ENCODE results near the gene LILRA5. TPM values are rescaled to one million over a fixed set of nuclear protein-coding genes. Genes with fewer than 3 reads are reported as not detected.

LILRA5 gene
- total RNA-seq, 1 experiment from 2014 or later: not detected

- Histone ChIP-seq H3K27ac (ENCODE audit: low read depth, low read length, poor library complexity, severe bottlenecking) (no peak overlapping the region), H3K4me3 (ENCODE audit: low read depth, low read length, poor library complexity, severe bottlenecking) (no peak overlapping the region), H3K4me1 (ENCODE audit: insufficient read depth, low read length, poor library complexity, severe bottlenecking) (no peaks in the 10 kb centered on the region), H3K36me3 (ENCODE audit: insufficient read depth, low read length, poor library complexity, severe bottlenecking) (no peaks in the 10 kb centered on the region), H3K27me3 (replicated peaks; ENCODE audit: insufficient read depth, low read depth, low read length, poor library complexity) (peaks cover 27% of the 10 kb centered on the region), H3K9me3 (ENCODE audit: low read depth, low read length, poor library complexity, severe bottlenecking) (no peaks in the 10 kb centered on the region)
- DNase-seq (ENCODE audit: low spot score): no peak
- ChIA-PET POLR2A (ENCODE audit: low non-redundant PET) (no interaction called here), CTCF (no interaction called here)
- no TSS peak for BruUV-seq (replicated peaks)
- intact Hi-C loops (cut with micrococcal nuclease; ENCODE audit: unreplicated experiment): no loop called here
- TF ChIP-seq CTCF (conservative IDR thresholded peaks at IDR 0.05; ENCODE audit: low read depth, low read length) (no peak), EZH2 (IDR thresholded peaks at IDR 0.05; ENCODE audit: borderline replicate concordance, low read depth, low read length, poor library complexity, severe bottlenecking) (no peak)
Observed at GRCh38 chr19:54354761-54355160, 41.8 kb upstream of the LILRA5 start.

GRCh38 chr19:54352546-54352945 lies 39.6 kb upstream of the LILRA5 start:
- H3K36me3 ChIP-seq (ENCODE audit: insufficient read depth, low read length, poor library complexity, severe bottlenecking): no peaks in the 10 kb centered on the region
- no peaks in the 10 kb centered on the region for H3K4me1 ChIP-seq (ENCODE audit: insufficient read depth, low read length, poor library complexity, severe bottlenecking)
- TF ChIP-seq EZH2 (IDR thresholded peaks at IDR 0.05; ENCODE audit: borderline replicate concordance, low read depth, low read length, poor library complexity, severe bottlenecking) (no peak), CTCF (conservative IDR thresholded peaks at IDR 0.05; ENCODE audit: low read depth, low read length) (no peak)
- H3K4me3 ChIP-seq (ENCODE audit: low read depth, low read length, poor library complexity, severe bottlenecking): no peak overlapping the region
- H3K27ac ChIP-seq (ENCODE audit: low read depth, low read length, poor library complexity, severe bottlenecking): no peak overlapping the region
- no peak for DNase-seq (ENCODE audit: low spot score)
- POLR2A ChIA-PET (ENCODE audit: low non-redundant PET): no interaction called here
- H3K27me3 ChIP-seq (replicated peaks; ENCODE audit: insufficient read depth, low read depth, low read length, poor library complexity): peaks cover 36% of the 10 kb centered on the region
- CTCF ChIA-PET: no interaction called here
- intact Hi-C loops (cut with micrococcal nuclease; ENCODE audit: unreplicated experiment): no loop called here
- H3K9me3 ChIP-seq (ENCODE audit: low read depth, low read length, poor library complexity, severe bottlenecking): no peaks in the 10 kb centered on the region
- BruUV-seq (replicated peaks): no TSS peak

GRCh38 chr19:54352041-54352440 lies 39.1 kb upstream of the LILRA5 start:
- BruUV-seq (replicated peaks): no TSS peak
- ChIA-PET CTCF (no interaction called here), POLR2A (ENCODE audit: low non-redundant PET) (no interaction called here)
- TF ChIP-seq EZH2 (IDR thresholded peaks at IDR 0.05; ENCODE audit: borderline replicate concordance, low read depth, low read length, poor library complexity, severe bottlenecking): no peak
- TF ChIP-seq CTCF (conservative IDR thresholded peaks at IDR 0.05; ENCODE audit: low read depth, low read length): no peak
- H3K27me3 ChIP-seq (replicated peaks; ENCODE audit: insufficient read depth, low read depth, low read length, poor library complexity): peaks cover 41% of the 10 kb centered on the region
- no peaks in the 10 kb centered on the region for H3K4me1 ChIP-seq (ENCODE audit: insufficient read depth, low read length, poor library complexity, severe bottlenecking)
- DNase-seq (ENCODE audit: low spot score): no peak
- no peaks in the 10 kb centered on the region for H3K36me3 ChIP-seq (ENCODE audit: insufficient read depth, low read length, poor library complexity, severe bottlenecking)
- intact Hi-C loops (cut with micrococcal nuclease; ENCODE audit: unreplicated experiment): no loop called here
- H3K9me3 ChIP-seq (ENCODE audit: low read depth, low read length, poor library complexity, severe bottlenecking): no peaks in the 10 kb centered on the region
- H3K27ac ChIP-seq (ENCODE audit: low read depth, low read length, poor library complexity, severe bottlenecking): no peak overlapping the region
- no peak overlapping the region for H3K4me3 ChIP-seq (ENCODE audit: low read depth, low read length, poor library complexity, severe bottlenecking)
